Measurements from ENCODE around the gene GLT8D2. TPM values are rescaled to one million over a fixed set of nuclear protein-coding genes. Genes with fewer than 3 reads are reported as not detected.

The GLT8D2 gene
- total RNA-seq, 1 experiment from 2014 or later = not detected

- Histone ChIP-seq H3K36me3 (ENCODE audit: insufficient read depth, low read length, poor library complexity, severe bottlenecking) (peaks cover 10% of the 10 kb centered on the region), H3K4me1 (ENCODE audit: insufficient read depth, low read length, poor library complexity, severe bottlenecking) (no peaks in the 10 kb centered on the region), H3K27me3 (replicated peaks; ENCODE audit: insufficient read depth, low read depth, low read length, poor library complexity) (no peaks in the 10 kb centered on the region), H3K9me3 (ENCODE audit: low read depth, low read length, poor library complexity, severe bottlenecking) (no peaks in the 10 kb centered on the region), H3K27ac (ENCODE audit: low read depth, low read length, poor library complexity, severe bottlenecking) (no peak overlapping the region), H3K4me3 (ENCODE audit: low read depth, low read length, poor library complexity, severe bottlenecking) (no peak overlapping the region)
- CTCF ChIA-PET = no interaction called here
- no TSS peak for BruUV-seq (replicated peaks)
- no peak for TF ChIP-seq CTCF (conservative IDR thresholded peaks at IDR 0.05; ENCODE audit: low read depth, low read length)
- no peak for TF ChIP-seq EZH2 (IDR thresholded peaks at IDR 0.05; ENCODE audit: borderline replicate concordance, low read depth, low read length, poor library complexity, severe bottlenecking)
- DNase-seq (ENCODE audit: low spot score) = no peak
- POLR2A ChIA-PET (ENCODE audit: low non-redundant PET) = no interaction called here
- intact Hi-C loops (cut with micrococcal nuclease; ENCODE audit: unreplicated experiment) = no loop called here
These were observed 33.9 kb upstream of the GLT8D2 start for GRCh38 chr12:104083769-104084475.

- Histone ChIP-seq H3K27me3 (replicated peaks; ENCODE audit: insufficient read depth, low read depth, low read length, poor library complexity) (no peaks in the 10 kb centered on the region), H3K36me3 (ENCODE audit: insufficient read depth, low read length, poor library complexity, severe bottlenecking) (peaks cover 8% of the 10 kb centered on the region), H3K27ac (ENCODE audit: low read depth, low read length, poor library complexity, severe bottlenecking) (no peak overlapping the region), H3K4me1 (ENCODE audit: insufficient read depth, low read length, poor library complexity, severe bottlenecking) (no peaks in the 10 kb centered on the region), H3K4me3 (ENCODE audit: low read depth, low read length, poor library complexity, severe bottlenecking) (no peak overlapping the region), H3K9me3 (ENCODE audit: low read depth, low read length, poor library complexity, severe bottlenecking) (no peaks in the 10 kb centered on the region)
- TF ChIP-seq EZH2 (IDR thresholded peaks at IDR 0.05; ENCODE audit: borderline replicate concordance, low read depth, low read length, poor library complexity, severe bottlenecking) (no peak), CTCF (conservative IDR thresholded peaks at IDR 0.05; ENCODE audit: low read depth, low read length) (no peak)
- no TSS peak for BruUV-seq (replicated peaks)
- ChIA-PET CTCF (no interaction called here), POLR2A (ENCODE audit: low non-redundant PET) (no interaction called here)
- DNase-seq (ENCODE audit: low spot score) = no peak
- intact Hi-C loops (cut with micrococcal nuclease; ENCODE audit: unreplicated experiment) = no loop called here
These were observed 30.8 kb upstream of the GLT8D2 start for GRCh38 chr12:104080764-104081163.

- intact Hi-C loops (cut with micrococcal nuclease; ENCODE audit: unreplicated experiment) = no loop called here
- TF ChIP-seq CTCF (conservative IDR thresholded peaks at IDR 0.05; ENCODE audit: low read depth, low read length) (no peak), EZH2 (IDR thresholded peaks at IDR 0.05; ENCODE audit: borderline replicate concordance, low read depth, low read length, poor library complexity, severe bottlenecking) (no peak)
- Histone ChIP-seq H3K4me3 (ENCODE audit: low read depth, low read length, poor library complexity, severe bottlenecking) (no peak overlapping the region), H3K27me3 (replicated peaks; ENCODE audit: insufficient read depth, low read depth, low read length, poor library complexity) (no peaks in the 10 kb centered on the region), H3K27ac (ENCODE audit: low read depth, low read length, poor library complexity, severe bottlenecking) (no peak overlapping the region), H3K4me1 (ENCODE audit: insufficient read depth, low read length, poor library complexity, severe bottlenecking) (no peaks in the 10 kb centered on the region), H3K9me3 (ENCODE audit: low read depth, low read length, poor library complexity, severe bottlenecking) (no peaks in the 10 kb centered on the region), H3K36me3 (ENCODE audit: insufficient read depth, low read length, poor library complexity, severe bottlenecking) (peaks cover 8% of the 10 kb centered on the region)
- BruUV-seq (replicated peaks) = no TSS peak
- POLR2A ChIA-PET (ENCODE audit: low non-redundant PET) = no interaction called here
- CTCF ChIA-PET = no interaction called here
- DNase-seq (ENCODE audit: low spot score) = no peak
These were observed 29.0 kb upstream of the GLT8D2 start for GRCh38 chr12:104079024-104079423.

All from A673 (cell line).